ENCODE data around the gene NCOR1. TPM values are rescaled to one million over a fixed set of nuclear protein-coding genes. Genes with fewer than 3 reads are reported as not detected.
"Not testable (repeated sequence)": the region's sequence is repeated elsewhere in the genome, so short reads cannot be mapped to it uniquely, and the experiment has no call there.

NCOR1 gene
- polyA plus RNA-seq, 2 of the 4 experiments (the other 2 are of a cell fraction): 65.5 to 190 TPM

- ATAC-seq (no peak), FAIRE-seq (no peak)
These were observed 16.2 kb downstream of the NCOR1 start for GRCh38 chr17:16199093-16199492.

GRCh38 chr17:16197276-16197675 is 18.1 kb downstream of the NCOR1 start:
- ChIA-PET POLR2A (no interaction called here), CTCF (interaction anchor here (0.7 kb wide), 2 partner anchors 18 to 128 kb away, joined by 3 read pairs; partner anchors contain the start of gene NCOR1)
- ATAC-seq: no peak
- FAIRE-seq: no peak
- TF ChIP-seq RNF2 (IDR thresholded peaks at IDR 0.05; ENCODE audit: borderline replicate concordance, low read depth): no peak
- TF ChIP-seq SMC3 (IDR thresholded peaks at IDR 0.05): no peak
- TF ChIP-seq PHF8 (IDR thresholded peaks at IDR 0.05; ENCODE audit: borderline replicate concordance, low read depth): no peak
- TF ChIP-seq HOXB13 (CRISPR knock-in tag; IDR thresholded peaks at IDR 0.05; ENCODE audit: low read depth): no peak
- TF ChIP-seq POLR2A (IDR thresholded peaks at IDR 0.05; ENCODE audit: low read length): no peak
- no peak for TF ChIP-seq RAD21 (conservative IDR thresholded peaks at IDR 0.05 in 1 of 2, IDR thresholded peaks at IDR 0.05 in 1 of 2)
- no peak for TF ChIP-seq JUNB (IDR thresholded peaks at IDR 0.05)
- TF ChIP-seq CBX2 (IDR thresholded peaks at IDR 0.05; ENCODE audit: borderline replicate concordance, low read depth): no peak
- TF ChIP-seq BHLHE40 (IDR thresholded peaks at IDR 0.05; ENCODE audit: low read depth, low read length): no peak
- TF ChIP-seq SREBF2 (IDR thresholded peaks at IDR 0.05): no peak
- TF ChIP-seq ATOH8 (CRISPR knock-in tag; IDR thresholded peaks at IDR 0.05; ENCODE audit: low read depth): no peak
- no peak for TF ChIP-seq KDM1A (IDR thresholded peaks at IDR 0.05; ENCODE audit: low read depth)
- no peak for TF ChIP-seq FOSB (CRISPR knock-in tag; IDR thresholded peaks at IDR 0.05)
- no peak for TF ChIP-seq ZSCAN20 (CRISPR knock-in tag; IDR thresholded peaks at IDR 0.05)
- no peak for TF ChIP-seq FOXS1 (CRISPR knock-in tag; IDR thresholded peaks at IDR 0.05)
- no peak for TF ChIP-seq EHF (CRISPR knock-in tag; IDR thresholded peaks at IDR 0.05)
- TF ChIP-seq, protein P1, sequence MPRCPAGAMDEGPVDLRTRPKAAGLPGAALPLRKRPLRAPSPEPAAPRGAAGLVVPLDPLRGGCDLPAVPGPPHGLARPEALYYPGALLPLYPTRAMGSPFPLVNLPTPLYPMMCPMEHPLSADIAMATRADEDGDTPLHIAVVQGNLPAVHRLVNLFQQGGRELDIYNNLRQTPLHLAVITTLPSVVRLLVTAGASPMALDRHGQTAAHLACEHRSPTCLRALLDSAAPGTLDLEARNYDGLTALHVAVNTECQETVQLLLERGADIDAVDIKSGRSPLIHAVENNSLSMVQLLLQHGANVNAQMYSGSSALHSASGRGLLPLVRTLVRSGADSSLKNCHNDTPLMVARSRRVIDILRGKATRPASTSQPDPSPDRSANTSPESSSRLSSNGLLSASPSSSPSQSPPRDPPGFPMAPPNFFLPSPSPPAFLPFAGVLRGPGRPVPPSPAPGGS (IDR thresholded peaks at IDR 0.05): no peak
- no peak for TF ChIP-seq POLR2AphosphoS2 (conservative IDR thresholded peaks at IDR 0.05; ENCODE audit: low read length)
- H3K4me1 ChIP-seq: peaks cover 31% of the 10 kb centered on the region
- no peak overlapping the region for H3K27ac ChIP-seq
- DNase-seq (ENCODE audit: low read depth in 1 of 2, low spot score in 1 of 2): no peak
- H3K4me3 ChIP-seq: no peak overlapping the region
- no peak overlapping the region for H3K4me2 ChIP-seq
- H3K9me3 ChIP-seq: no peaks in the 10 kb centered on the region
- WGBS (ENCODE audit: missing lambda C conversion rate): 96% methylated on average over 1 of the region's 1 CpG

More at GRCh38 chr17:16199093-16199492, 16.2 kb downstream of the NCOR1 start:
- H3K27ac ChIP-seq: peak overlapping the region in 1 of 2 experiments; percentile 18; a peak in 1 of 6 replicates
- peak overlapping the region; percentile 11; the same call in 1 of the 3 replicates for H3K4me2 ChIP-seq
- 88% methylated on average over 6 of the region's 6 CpGs for WGBS (ENCODE audit: missing lambda C conversion rate)
- ChIA-PET POLR2A (interaction anchor here (1.6 kb wide), 1 partner anchor 16 kb away, joined by 3 read pairs; the partner anchor contains the start of gene NCOR1), CTCF (interaction anchor here (1.0 to 1.3 kb wide), 2 partner anchors 132 to 154 kb away, joined by 3 to 4 read pairs; no protein-coding TSS in a partner anchor)
- no peaks in the 10 kb centered on the region for H3K9me3 ChIP-seq
- no peak for DNase-seq (ENCODE audit: low read depth in 1 of 2, low spot score in 1 of 2)
- TF ChIP-seq RNF2 (IDR thresholded peaks at IDR 0.05; ENCODE audit: borderline replicate concordance, low read depth): no peak
- H3K4me1 ChIP-seq: peaks cover 43% of the 10 kb centered on the region
- no peak overlapping the region for H3K4me3 ChIP-seq

- 82% methylated on average over 2 of the region's 2 CpGs for WGBS (ENCODE audit: missing lambda C conversion rate)
- H3K4me2 ChIP-seq; POLR2A ChIA-PET; H3K27ac ChIP-seq; H3K4me3 ChIP-seq; H3K9me3 ChIP-seq; ATAC-seq; FAIRE-seq; DNase-seq (ENCODE audit: low read depth in 1 of 2, low spot score in 1 of 2); CTCF ChIA-PET: not testable (repeated sequence)
- peaks cover 28% of the 10 kb centered on the region for H3K4me1 ChIP-seq
These were observed 21.0 kb downstream of the NCOR1 start for GRCh38 chr17:16194307-16194835.

DNA sequence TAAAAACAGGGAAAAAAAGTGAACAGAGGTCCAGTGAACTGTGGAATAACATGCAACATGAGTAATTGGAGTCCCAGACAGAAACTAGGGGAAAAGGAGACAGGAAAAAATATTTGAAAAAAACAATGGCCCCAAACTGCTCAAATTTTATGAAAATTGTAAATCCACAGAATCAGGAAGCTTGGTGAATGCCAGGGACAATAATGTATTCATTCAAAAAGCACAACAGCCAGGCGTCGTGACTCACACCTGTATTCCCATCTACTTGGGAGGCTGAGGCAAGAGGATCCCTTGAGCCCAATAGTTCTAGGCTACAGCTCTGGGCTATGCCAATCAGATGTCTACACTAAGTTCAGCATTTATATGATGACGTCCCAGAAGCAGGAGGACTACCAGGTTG is 23.7 kb downstream of the NCOR1 start:
- DNase-seq (ENCODE audit: low read depth in 1 of 2, low spot score in 1 of 2): no peak
- WGBS (ENCODE audit: missing lambda C conversion rate): 85% methylated on average over 3 of the region's 3 CpGs
- peak in 1 of 2 experiments; percentile 41; a peak in 2 of 6 replicates for ATAC-seq
- Histone ChIP-seq H3K4me1 (peaks cover 47% of the 10 kb centered on the region), H3K4me2 (no peak overlapping the region), H3K27ac (no peak overlapping the region), H3K4me3 (no peak overlapping the region), H3K9me3 (no peaks in the 10 kb centered on the region)
- POLR2A ChIA-PET: no interaction called here
- no peak for FAIRE-seq
- no peak for TF ChIP-seq HOXA7 (CRISPR knock-in tag; IDR thresholded peaks at IDR 0.05)
- no peak for TF ChIP-seq HEYL (CRISPR knock-in tag; IDR thresholded peaks at IDR 0.05)
- TF ChIP-seq NR3C1 (IDR thresholded peaks at IDR 0.05): no peak
- CTCF ChIA-PET: interaction anchor here (0.8 to 1.2 kb wide), 2 partner anchors 22 to 113 kb away, joined by 3 read pairs; no protein-coding TSS in a partner anchor
